ENCODE data around the gene TDRD10.
"Not testable (repeated sequence)": the region's sequence is repeated elsewhere in the genome, so short reads cannot be mapped to it uniquely, and the experiment has no call there.

The TDRD10 gene

DNA sequence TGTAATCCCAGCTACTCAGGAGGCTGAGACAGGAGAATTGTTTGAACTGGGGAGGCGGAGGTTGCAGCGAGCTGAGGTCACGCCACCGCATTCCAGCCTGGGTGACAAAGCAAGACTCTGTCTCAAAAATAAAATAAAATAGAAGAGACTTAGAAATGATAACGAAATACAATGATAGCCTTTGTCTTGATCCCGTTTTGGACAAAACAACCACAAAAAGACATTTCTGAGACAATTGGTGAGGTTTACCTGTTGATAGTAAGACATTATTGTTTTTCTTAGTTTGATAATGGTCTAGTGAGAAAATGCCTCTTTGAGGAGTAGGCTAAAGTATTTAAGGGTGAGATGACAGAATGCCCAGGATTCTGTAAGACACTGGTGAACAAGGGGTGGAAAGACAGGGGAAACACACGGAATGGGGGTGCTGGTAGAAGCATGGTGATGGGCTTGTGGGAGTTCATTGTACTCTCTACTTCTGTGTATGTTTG, 12.1 kb downstream of the TDRD10 start:
- no peak for DNase-seq (ENCODE audit: low spot score)

DNA sequence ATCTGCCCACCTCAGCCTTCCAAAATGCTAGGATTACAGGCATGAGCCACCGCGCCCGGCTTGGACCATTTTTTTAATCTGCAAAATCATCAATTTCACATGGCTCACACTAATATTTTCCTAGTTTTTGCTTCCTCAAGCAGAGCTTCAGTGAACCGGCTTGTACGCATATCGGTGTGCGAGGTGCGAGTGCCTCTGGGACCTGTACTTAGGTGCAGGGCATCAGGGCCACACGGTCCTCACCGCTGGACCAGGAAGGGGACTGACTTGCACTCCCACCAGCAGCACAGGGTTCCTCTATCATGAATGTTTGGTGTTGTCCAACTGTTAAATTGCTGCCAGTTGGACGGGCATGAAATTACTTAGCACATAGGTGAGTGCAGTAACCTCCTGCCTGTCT, 15.6 kb downstream of the TDRD10 start:
- DNase-seq (ENCODE audit: low spot score): no peak

DNA sequence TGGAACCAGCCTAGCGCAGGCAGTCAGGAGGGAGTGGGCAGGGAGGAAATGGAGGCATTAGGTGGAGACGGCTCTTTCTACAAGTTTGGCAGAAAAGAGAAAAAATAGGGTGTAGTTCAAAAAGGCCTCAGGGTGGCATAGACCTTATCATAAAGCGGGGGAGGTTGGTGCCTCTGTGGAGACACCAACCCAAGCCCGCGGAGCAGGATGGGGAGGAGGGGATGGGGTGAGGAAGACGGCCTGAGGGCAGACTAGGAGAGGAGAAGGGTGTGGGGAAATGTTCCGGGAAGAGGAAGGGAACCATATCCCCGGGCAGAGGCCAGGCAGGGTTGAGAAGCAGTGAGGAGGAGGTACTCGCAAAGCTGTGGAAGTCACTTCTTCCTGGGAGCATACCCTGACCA, 17.6 kb downstream of the TDRD10 start:
- DNase-seq (ENCODE audit: low spot score): no peak

DNA sequence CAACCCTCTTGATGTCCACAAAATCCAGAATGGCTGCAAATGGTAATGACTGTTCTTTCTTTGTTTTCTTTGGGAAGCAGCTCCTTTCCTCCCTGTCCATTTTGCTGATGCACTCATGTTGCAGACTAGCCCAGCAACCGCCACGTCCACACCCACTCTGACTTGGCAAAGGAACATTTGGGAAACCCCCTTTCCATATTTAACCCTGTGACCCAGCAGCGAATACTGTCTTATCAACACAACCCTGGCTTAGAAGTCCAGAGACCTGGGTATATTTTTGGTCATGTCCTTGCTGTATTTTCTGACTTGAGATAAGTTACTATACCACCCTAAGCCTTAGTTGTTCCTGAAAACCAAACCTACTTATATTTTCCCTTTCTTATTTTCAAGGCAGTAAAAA, 18.3 kb downstream of the TDRD10 start:
- no peak for DNase-seq (ENCODE audit: low spot score)

DNA sequence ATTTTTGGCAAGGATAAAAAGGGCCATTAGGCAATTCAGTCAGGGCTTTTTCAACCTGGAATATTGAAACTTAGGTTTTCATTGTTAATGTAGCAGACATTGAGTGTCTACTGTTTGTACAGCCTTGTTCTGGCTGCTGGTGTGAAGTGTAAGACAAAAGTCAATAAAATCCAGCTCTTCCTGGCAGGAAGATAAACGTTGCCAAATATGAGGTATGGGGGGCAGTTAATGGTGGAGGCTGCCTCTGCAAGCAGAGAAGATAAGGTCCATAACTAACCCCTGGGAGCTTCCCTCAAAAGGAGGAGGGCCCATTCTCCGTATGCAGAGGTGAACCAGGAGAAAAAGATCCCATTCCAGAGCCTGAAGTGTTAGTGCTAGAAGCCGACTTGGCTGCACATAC, 19.7 kb downstream of the TDRD10 start:
- DNase-seq (ENCODE audit: low spot score): no peak

DNA sequence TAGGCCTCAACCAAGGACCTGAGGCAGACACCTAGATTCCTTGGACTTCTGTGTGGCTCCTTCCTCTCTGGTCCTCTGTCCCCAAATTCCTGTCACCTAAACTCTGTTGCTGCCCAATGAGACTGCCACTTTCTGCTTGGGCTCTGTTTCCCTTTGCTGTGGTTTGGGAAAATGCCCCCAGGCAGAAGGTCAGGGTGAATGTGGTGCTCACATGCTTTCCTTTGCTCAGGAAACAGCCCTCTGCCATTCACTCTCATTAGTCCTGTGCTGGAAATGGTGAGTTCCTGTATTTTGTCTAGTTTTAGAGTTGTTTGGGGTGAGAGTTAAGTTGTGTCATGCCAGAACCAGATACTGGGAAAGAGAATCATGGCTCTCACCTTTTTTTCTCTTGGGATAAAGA, 22.9 kb downstream of the TDRD10 start:
- no peak for DNase-seq (ENCODE audit: low spot score)

DNA sequence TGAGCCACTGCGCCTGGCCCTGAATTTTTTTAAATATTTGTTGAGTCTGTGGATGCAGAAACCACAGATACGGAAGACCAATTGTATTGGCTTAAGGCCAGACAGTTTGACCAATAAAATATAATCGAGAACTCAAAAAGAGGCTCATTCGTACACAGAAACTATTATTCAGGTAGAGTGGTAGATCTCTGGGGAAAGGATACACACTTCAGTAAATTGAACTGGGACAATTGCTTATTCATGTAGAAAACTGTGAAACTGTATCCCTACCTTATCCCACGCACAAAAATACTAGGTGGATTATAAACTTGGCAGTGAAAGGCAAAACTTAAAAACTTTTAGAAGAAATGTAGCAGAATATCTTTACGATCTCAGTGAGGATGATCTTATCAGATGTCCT, 25.2 kb downstream of the TDRD10 start:
- DNase-seq (ENCODE audit: low spot score): no peak

DNA sequence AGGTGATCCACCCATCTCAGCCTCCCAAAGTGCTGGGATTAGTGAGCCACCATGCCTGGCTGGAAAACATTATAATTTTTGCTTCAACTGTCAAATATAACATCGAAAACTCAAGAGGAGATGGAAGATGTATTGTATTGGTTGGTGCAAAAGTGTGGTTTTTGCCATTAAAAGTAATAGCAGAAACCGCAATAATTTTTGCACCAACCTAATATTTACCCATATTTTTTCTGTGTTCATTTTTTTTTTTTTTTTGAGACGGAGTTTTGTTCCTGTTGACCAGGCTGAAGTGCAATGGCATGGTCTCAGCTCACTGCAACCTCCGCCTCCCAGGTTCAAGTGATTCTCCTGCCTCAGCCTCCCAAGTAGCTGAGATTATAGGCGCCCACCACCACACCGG, 27.3 kb downstream of the TDRD10 start:
- DNase-seq (ENCODE audit: low spot score): no peak

DNA sequence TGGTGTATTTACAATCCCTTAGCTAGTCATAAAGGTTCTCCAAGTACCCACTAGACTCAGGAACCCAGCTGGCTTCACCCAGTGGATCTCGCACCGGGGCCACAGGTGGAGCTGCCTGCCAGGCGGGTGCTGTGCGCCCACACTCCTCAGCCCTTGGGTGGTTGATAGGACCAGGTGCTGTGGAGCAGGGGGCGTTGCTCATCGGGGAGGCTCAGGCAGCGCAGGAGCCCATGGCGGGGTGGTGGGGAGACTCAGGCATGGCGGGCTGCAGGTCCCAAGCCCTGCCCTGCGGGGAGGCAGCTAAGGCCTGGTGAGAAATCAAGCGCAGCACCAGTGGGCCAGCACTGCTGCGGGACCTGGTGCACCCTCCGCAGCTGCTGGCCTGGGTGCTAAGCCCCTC, 29.9 kb downstream of the TDRD10 start:
- not testable (repeated sequence) for DNase-seq (ENCODE audit: low spot score)

DNA sequence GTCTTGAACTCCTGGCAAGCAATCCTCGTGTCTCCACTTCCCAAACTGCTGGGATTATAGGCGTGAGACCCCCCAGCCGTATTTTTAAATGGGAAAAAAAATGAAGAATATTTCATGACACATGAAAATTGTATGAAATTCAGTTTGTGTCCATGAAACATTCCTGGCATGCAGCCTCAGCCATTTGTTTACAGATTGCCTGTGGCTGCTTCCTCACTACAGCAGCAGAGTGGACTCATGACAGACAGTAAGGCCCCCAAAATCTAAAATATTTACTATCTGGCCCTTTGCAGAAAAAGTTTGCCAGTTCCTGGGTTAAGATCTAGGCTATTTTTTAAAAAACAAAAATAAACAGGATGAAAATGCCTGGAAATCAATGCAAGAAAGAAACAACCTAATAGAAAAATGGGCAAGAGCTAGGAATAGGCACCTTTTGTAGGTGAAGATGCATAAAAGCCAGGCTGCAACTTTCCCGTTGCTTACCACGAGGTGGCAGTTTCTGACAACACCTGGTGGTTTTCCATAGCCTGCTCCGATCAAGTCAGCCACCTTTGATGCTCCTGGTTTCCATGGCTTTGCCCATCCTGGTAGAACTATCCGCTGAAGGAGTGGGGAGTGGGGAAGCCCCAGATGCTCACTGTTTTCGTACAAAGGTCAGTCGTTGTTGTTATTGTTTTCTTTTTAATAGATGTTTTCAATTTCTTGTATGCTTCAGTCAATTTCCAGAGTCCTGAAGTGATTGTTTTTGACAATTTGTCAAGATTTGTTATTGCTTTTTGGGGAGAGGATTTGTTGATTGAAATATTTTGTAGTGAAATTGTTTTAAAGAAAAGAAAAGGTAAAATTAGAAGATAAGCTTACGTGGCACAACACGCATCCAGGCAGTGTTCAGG, 32.2 kb downstream of the TDRD10 start:
- peak; percentile 61 for DNase-seq (ENCODE audit: low spot score)

DNA sequence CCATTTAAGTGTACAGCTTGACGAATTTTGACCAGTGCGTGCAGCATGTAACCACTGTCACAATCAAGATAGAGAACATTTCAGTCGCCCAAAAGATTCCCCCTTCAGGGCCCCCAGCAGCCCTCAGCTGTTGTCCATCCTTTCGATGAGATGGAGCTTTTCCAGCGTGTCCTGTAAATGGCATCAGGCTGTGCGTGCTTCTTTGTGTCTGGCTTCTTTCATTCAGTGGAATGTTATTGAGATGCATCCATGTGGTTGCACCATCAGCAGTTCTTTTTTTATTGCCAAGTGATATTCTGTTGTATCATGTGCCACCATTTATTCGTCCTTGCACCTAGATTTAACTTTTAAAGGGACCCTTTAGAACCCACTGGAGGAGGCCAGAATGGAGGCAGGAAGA, 34.6 kb downstream of the TDRD10 start:
- no peak for DNase-seq (ENCODE audit: low spot score)

DNA sequence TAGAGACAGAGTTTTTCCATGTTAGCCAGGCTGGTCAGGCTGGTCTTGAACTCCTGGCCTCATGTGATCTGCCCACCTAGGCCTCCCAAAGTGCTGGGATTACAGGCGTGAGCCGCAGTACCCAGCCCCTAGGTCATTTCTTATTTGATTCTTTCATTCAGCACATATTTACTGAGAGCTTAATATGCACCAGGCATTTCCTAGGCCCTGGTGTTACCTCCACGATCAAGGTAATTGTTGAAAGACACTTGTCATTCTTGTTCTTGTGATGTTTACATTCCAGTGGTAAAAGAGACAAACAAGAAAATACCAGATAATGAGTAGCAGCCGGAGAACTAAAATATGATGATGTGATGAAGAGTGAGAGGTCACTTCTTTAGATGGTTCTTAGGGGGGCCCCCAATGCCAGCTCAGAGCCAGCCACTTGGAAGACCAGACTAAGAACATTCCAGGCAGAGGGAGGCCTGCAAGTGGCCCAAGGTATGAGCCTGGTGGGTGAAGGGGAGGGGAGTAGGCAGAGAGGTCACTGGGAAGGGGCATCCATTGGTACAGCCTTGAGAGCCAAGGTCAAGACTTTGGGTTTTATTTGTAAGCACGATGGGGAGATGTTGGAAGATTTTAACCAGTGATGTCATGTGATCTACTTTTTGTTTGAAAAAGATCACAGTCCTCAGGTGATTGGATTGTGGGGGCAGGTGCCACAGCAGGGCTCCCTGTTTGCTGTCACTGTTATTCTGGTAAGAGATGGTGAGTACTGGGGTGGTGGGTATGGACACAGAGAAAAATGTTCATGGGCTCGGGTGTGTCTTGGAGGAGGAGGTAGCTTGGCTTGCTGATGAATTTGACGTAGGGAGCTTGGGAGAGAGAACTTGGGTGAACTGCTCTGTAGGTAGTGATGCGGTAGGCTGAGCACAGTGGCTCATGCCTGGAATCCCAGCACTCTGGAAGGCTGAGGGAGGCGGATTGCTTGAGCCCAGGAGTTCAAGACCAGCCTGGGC, 37.8 kb downstream of the TDRD10 start:
- DNase-seq (ENCODE audit: low spot score): no peak

DNA sequence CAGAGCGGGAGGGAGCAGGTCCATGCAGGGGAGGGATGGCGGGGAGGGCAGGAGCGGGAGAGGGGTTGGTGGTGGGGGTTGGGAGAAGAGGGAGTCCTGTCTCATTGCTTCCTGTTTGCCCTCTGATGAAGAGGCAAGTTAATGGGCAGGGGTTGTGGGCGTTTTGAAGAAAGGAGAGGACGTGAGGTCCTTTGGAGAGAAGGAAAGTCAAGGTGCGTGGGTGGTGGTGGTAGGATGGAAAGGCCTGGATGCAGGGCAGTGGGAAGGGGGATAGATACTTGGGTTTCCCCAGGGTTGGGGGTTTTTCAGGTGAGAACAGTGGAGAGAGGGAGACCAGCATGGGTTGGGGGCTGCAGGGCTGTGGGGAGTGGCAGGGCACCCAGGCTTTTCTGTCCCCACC, 39.2 kb downstream of the TDRD10 start:
- no peak for DNase-seq (ENCODE audit: low spot score)

DNA sequence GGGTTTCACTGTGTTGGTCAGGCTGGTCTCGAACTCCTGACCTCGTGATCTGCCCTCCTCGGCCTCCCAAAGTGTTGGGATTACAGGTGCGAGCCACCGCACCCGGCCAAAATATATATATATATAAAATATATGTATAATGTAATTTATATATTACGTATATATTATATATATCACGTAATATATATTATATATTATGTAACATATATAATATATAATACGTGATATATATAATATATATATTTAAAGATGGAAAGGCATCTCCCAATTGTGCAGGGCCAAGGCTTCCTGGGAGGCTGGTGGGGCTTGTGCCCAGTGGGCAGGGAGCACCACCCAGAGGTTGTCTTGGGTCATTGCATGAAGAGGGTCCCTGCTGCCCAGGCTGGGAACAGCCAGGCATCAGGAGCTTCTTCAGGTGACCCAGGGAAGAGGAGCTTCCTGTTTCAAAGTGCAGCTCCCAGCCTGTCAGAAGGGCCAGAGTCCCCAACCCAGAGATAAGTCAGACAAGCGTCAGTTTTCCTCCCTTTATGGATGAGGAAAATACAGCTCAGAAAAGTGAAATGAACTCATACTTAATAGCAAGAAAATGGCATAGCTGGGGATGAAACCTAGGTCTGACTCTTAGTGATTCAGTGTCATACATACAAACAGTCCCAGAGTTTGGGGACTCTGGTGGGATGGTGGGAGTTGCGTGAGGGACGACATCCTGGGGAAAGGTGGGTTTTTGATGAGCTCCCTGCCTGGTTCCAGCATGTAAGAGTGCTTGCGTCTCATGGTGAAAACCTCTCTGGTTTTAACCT, 44.4 kb downstream of the TDRD10 start:
- DNase-seq (ENCODE audit: low spot score): peak; percentile 57

DNA sequence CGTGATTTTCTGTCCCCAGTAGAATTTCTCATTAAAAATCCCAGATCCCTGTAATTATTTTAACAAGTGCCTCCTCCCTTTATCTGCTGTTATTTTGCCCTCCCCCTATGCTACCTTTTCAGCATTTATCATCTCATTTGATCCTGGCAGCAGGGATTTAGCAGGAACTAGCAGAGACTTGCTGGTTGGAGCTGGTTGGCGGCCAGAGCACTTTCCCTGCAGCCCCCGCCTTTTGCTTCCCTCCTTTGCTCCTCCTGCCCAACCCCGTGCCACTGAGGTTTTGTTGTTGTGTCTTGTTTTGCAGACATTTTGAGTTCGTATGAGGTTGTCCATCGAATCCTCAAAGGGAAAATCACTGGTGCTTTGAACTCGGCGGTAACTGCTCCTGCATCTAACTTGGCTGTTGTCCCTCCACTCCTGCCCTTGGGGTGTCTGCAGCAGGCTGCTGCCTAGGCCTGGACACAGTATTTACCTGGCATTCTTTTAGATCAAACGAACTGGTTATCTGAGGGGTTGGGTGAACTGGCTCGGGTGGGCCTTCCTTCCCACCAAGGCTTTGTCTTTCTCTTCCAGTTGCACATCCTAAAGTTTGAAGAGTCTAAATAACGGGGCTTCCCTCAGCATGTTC, 45.2 kb downstream of the TDRD10 start:
- DNase-seq (ENCODE audit: low spot score): no peak

DNA sequence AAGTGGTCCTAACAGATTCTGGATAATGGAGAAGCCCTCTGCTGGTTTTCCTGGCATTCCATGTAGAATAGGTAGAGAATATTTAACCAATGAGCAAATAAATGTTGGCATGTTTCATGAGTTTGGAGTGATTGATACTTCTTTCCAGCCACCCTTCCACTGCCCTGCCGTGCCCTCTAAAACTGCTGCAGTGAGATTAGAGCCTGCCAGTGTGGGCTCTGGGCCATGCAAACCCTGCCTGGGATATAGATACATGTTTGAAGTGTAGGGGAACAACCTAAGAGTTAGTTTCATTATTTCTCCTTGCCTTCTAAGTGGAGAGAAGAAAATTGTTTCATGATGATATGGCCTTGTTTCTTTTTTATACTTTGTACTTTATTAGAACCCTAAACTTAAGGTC, 46.0 kb downstream of the TDRD10 start:
- no peak for DNase-seq (ENCODE audit: low spot score)

DNA sequence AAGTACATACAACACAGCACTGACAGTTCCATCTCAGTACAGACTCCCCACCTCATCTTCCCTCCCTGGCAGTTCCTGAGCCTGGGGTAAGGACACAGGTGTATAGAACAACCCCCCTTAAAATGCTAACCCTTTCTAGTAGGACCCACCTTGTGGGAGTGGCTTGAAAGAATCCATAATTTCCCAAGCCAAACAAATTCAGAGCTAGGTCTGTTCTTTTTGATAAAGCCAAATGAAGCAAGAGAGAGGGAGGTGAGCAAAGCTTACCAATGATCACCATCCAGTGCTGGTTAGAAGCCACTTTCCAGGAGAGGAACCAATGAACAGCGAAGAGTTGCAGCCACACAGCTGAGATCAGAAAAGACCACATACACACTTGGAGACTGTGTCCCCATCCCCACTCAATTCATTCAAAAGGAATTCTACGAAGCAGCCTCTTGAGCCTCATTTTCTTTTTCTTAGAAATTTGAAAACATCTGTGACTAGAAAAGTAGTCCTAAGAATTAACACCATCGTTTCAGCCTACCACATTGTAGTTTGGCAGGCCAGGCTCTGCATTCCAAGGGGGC, 47.3 kb downstream of the TDRD10 start:
- DNase-seq (ENCODE audit: low spot score): no peak

DNA sequence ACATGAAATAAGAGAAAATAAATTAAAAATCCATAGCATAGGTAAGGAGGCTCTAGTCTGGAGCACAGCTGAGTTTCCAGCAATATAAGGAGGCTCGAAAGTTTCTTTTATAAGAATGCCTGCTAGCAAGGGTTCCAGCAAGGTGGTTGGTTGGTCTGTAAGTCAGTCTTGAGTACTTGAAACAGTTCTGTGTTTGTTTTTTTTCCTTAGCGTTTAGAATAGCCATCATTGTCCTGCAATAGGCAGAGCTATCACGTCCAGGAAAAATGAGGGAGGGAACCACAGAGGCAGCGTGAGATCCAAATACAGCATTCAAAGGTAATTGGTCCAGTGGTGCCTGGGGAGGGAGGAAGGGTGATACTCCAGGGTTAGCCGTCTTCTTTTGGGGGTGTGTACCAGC, 48.1 kb downstream of the TDRD10 start:
- no peak for DNase-seq (ENCODE audit: low spot score)

DNA sequence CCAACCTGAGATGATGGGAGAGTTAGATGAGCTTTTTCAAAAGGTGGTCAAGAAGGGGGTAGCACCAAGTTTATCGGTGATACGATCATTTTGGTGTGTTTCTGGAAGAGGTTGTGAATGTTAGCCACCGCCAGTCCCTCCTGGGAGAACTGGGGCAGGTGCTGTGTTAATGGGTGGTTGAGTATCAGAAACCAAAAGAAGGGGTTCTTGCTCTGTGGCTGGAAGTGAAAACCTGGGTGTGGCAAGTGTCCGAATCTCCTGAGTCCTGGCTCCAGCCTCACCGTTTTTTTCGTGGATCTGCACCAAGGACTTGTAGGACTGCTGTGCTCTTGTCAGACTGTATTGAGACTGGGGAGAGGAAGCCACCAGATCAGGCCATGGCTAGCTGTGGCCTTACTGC, 48.6 kb downstream of the TDRD10 start:
- no peak for DNase-seq (ENCODE audit: low spot score)

DNA sequence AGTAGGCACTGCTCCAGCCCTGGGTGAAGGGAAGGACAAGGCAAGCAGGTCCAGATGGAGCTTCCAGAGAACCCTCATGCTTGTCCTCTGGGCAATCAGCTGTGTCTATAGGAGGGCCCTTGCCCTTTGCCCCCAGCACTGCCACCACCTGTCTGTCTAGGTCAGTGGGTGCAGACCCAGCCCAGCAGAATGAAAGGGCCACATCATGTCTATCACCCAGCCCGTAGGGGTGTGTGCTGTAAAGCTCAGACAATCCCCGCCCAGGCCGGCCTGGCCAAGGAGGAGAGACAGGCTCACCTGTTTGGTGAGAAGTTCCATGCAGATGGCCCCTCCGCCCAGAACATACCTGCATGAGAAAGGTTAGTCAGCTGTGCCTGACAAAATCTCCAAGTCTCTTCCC, 49.5 kb downstream of the TDRD10 start:
- no peak for DNase-seq (ENCODE audit: low spot score)

DNA sequence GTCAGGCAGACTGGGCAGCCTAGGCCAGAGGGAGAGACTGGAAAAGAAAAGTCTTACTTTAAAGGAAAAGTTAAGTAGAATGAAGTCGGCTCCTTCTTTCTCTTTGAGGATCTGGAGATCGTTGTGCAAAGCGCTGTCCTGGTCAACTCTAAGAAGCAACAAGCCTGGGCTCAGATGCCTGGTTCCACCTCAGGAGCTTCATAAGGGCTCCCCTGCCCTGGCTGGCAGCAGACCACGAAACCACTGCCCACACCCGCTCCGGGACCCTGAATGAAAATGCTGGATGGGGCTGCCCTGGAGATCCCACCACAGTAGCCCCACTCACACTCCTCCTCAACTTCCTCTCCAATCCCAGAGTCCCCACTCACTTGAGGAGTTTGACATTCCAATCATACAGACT, 50.0 kb downstream of the TDRD10 start:
- DNase-seq (ENCODE audit: low spot score): no peak
